ENCODE measurements around the gene DNPEP.
A peak's percentile ranks its signal among the peaks of the same experiment; 100 is the strongest.

The DNPEP gene

DNA sequence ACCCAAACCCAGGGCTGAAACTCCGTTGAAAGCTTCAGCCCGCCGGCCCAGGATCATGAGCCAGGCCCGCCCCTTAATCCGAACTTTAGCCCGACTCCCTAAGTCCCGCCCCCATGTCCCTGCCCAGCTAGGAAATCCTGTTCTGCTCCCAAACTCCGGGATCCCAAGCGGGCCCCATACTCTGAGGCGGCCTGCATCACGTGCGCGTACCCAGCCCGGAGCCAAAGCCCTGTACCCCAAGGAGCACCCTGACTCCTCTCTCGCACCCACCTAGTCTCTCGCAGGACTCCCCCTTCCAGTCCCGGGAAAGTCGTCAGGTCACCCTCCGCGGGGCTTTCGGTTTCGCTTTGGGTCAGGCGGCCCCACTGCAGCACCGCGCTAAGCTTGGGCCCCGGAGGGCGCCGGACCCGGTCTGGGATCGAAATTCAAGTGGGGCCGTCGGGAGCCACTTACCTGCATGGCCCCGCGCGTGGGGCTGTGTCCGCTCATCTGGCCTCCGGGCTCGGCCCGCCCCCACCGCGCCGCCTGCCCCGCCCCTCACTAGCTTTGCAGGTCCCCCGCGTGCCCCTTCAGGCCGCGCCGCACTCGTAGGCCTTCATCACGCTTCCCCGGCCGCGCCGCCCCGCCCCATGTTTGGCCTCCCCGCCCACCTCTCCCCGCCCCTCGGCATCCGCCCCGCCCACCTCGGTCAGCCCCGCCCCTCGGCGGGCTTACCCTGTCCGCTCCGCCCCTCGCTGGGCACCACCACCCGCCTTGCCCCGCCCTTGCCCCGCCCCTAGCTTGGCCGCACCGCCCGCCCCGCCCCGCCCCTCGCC is at the start of gene DNPEP:
DNPEP (minus strand) TSS at position 607 of the 815 bp plus-strand sequence; CDS start at position 489, 118 bp downstream.
- DNase-seq = peak; percentile 98

GRCh38 chr2:219437141-219437540 is 49.4 kb upstream of the DNPEP start:
- no peak for DNase-seq

DNA sequence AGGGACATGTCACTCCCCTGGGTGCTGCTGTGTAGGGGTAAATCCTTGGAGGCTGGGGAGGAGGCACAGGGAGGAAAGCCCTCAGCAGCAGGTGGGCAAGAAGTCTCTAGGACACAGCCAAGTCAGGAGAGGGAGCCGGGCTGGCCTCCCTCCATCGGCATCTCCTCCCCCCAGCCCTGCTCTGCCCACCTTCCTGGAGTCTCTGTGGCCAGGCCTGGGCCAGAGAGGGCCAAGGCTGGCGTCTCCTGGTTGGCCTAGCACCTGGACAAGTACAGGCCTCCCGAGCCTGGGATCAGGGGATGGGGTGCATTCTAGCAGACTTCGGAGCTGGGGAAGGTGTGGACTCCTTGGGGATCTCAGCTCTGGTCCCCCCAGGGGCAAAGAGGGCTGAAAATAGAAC is 48.8 kb upstream of the DNPEP start:
- DNase-seq = no peak

GRCh38 chr2:219435701-219436100 is 48.0 kb upstream of the DNPEP start:
- no peak for DNase-seq

- DNase-seq = no peak
Measured at GRCh38 chr2:219434718-219435525, 47.2 kb upstream of the DNPEP start, which contains the start of gene SPEG. TSS of gene SPEG (plus strand) at chr2:219434843. CDS start at chr2:219434978, 135 bp downstream.

DNA sequence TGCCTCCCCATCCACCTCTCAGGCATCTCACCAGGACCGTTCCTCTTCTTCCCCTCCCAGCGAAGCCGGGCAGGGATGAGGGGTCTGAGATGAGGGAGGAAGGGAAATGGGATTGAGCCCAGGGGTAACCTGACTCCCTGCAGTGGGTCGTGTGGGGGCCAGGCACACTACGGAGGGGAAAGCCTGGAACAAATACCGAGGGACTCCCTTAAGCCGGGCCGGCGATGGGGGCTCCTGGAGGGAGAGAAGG is 46.7 kb upstream of the DNPEP start:
- DNase-seq = no peak

DNA sequence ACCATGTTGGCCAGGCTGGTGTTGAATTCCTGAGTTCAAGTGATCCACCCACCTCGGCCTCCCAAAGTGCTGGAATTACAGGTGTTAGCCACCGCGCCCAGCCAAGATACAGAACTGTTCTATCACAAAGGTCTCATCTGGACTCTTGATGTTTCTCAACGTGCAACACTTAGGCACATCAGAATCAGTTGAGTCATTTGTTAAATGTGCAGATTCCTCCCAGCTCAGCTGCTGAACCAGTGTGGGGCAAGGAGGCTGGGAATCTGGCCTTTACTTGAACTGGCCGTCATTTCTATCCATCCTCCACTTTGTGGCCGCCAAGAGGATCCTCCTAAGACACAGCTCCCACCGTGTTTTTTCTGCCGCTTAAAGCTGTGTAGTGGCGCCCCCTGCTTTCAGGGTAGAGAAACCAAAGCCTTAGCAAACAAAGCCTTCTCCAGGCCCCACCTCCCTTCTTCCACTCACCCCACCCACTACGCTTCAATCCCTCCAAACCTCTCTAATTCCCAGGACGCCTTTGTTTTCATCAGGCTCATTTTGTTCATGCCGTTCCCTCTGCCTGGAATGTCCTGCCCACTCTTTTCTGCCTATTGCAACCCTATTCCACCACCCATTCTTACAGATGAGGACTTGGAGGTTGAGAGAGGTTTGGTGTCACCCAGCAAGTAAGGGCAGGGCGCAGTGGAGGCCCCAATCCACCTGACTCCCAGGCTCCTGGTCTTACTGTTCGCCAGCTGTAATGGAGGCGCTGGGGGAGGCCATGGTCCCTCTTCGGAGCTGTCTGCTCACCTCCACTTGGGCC is 46.2 kb upstream of the DNPEP start:
- DNase-seq = no peak

DNA sequence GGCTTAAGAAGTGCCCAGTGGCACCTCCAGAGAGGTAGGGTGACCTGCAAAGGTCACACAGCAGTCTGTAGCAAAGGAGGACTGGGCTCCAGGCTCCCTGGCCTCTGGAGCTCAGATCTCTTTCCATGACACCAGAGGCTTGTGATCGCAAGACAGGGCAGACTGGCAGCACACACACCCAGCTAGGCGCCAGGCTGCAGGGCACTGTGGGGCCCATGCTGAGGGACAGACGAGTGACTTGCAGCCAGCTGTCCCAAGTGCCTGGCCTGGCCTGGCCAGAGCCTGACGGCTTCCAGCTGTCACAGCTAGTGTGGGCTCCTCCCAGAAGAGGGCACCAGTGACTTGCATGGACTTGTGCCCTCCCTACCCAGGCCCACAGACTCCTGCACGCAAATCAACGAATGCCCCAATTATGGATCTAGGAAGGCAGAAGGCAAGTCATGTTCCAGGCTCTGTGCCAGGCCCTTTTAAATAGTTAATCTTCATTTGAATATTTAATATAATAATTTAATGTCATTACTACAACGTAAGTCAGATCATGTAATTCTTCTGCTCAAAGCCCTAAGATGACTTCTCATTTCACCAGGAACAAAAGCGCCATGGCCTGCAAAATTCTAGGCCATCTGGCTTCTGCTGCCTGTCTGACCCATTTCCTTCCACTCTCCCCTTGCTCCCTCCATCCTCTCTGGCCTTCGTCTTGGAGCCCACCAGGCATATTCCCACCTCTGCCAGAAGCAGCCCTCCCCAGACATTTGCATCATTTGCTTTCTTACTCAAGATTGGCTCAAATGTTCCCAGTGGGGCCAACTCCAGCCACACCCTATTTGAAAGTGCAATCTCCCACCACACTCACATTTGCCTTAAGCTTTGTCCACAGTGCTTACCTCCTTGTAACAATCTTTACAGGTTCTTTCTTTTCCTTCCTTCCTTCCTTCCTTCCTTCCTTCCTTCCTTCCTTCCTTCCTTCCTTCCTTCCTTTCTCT is 43.2 kb upstream of the DNPEP start:
- no peak for DNase-seq

DNA sequence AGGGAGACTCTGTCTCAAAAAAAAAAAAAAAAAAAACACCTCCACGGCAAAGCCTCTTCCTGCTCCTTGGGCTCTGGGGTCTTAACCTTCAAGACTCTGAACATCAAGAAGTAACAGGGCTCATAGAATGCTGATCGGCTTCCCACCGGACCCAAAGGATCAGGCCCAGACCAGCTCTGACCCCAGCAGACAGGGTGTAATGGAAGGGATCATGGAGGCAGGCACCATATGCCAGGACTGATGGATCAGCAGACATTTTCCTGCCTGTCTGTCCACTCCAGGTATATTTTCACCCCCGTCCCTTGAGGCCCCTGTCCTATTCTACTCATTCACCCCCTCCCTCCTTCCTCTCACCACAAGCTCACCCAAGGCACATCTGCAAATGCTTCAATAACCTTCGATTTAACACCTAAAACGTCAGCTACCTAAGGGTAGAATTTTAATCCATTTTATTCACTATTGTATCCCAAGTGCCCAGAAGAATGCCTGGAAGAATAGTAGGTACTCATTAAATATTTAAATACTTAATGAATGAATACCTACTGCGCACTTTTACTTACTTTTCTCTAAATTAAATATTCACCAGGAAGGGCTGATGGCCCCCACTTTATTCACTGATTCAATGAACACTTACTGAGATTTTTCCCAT is 42.4 kb upstream of the DNPEP start:
- DNase-seq = no peak

DNA sequence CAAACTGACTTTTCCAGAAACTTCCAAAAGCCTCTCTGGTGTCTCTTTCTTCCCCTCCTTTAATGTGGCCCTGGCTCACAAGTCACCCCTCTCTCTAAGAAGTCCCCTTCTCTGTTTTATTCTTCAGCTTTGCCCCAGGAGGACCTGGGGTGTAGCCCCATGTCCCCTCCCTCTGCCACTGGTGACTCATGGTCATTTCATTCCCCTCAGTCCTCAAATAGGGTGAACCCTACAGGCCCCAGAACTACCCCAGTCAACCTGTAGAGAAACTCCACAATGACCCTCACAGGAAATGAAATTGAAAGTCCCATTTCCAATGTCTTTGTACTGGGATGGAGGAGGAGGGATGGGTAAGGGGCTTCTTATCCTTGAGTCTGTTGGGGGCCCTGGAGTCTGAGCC is 40.8 kb upstream of the DNPEP start:
- no peak for DNase-seq

DNA sequence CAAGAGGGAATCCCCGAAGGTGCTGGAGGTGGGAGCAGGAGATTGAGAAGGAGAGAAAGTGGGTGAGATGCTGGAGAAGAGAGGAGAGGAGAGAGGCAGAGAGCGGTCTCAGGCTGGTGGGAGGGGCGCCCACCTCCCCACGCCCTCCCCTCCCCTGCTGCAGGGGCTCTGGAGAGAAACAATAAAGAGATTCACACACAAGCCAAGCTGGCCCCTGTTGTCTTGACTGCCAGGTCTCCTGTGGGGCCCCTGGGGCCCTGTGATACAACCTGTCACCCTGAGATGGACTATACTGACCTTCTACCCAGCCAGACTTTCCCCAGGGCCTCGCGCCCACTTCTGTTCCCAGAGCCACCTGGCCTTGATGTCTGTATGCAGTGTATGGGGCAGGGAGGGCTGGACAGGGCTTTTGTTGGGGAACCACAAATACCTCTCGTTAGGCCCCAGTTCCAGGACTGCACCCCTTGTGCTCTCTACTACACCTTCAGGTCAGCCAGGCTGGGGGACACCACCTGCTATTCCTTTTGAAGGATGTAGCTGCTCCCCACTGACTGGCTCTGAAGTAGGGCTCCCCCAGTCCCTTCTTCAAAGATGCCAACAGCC is 38.9 kb upstream of the DNPEP start:
- DNase-seq = no peak

GRCh38 chr2:219426068-219426443 is 38.3 kb upstream of the DNPEP start:
- no peak for DNase-seq

GRCh38 chr2:219425238-219426067 is 37.7 kb upstream of the DNPEP start:
- DNase-seq = no peak

DNA sequence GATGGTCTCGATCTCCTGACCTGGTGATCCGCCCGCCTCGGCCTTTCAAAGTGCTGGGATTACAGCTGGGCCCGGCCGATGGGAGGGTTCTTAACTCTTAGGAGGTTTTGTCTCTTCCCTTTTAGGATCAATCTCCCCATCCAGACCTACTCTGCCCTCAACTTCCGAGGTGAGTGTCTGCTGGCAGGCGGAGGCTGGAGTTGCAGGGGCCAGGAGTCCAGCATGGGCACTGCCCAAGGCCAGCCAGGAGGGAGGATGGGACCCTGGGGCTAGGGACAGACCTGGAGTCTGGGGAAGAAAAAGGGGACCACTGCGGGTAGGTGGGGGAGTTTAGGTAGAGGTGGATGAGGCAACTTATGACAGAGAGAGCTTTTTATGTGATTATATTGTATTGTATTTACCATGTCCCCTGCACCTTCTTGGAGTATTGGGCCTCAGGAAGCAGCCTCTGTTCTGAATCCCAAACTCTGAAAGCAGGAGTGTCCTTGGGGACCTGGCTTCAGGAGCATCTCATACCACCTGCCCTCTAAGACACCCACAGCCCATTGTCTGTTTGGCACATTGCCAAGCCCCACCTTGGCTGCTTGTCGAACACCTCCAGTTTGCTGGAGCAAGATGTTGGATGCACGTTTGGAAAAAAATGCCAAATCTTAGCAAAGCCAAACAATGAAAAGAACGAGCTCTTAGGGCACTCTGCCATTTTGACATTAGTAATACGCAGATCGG is 36.1 kb upstream of the DNPEP start:
- no peak for DNase-seq

GRCh38 chr2:219422952-219423534 is 35.3 kb upstream of the DNPEP start:
- DNase-seq = no peak

DNA sequence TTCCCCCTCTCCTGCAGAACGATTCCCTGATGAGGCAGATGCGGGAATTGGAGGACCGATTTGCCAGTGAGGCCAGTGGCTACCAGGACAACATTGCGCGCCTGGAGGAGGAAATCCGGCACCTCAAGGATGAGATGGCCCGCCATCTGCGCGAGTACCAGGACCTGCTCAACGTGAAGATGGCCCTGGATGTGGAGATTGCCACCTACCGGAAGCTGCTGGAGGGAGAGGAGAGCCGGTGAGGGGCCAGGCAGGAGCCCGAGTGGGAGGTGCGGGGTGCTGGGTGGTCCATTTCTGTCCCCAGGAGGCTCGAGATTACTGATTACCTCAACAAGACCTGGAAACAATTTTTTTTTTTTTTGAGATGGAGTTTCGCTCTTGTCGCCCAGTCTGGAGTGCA is 33.6 kb upstream of the DNPEP start:
- DNase-seq = no peak

DNA sequence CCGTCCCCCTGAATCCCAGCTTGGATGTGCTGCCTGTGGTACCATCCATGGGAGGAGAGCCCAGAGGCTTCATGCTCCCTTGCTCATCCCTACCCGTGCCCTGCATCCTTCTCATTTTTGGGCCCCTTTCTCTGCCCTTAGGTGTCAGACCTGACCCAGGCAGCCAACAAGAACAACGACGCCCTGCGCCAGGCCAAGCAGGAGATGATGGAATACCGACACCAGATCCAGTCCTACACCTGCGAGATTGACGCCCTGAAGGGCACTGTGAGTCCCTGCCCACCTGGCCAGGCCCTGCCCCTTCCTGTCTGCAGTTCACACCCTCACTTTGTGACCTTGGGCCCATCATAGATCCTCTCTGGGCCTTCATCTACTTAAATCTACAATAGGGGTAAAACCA is 33.0 kb upstream of the DNPEP start:
- no peak for DNase-seq

GRCh38 chr2:219419331-219420197 is 31.9 kb upstream of the DNPEP start:
- DNase-seq = no peak

Measured in activated effector memory CD4-positive, alpha-beta T cell treated with anti-CD3 and anti-CD28 coated beads, Interleukin-2, amount 50 U/mL, for 16 hours (primary cell).